IMR-90 (cell line): ENCODE results near the gene OPCML. TPM values are rescaled to one million over a fixed set of nuclear protein-coding genes. Genes with fewer than 3 reads are reported as not detected.

Experiments used
- ATAC-seq: fragments of 200-7000 bp; cut with Tn5 transposase; 2 replicates; pipeline ENCODE4 v1.9.1; 2020; ENCODE audit warnings: low read depth, mild to moderate bottlenecking, moderate library complexity
- BruUV-seq: library from RNA; stranded (reverse); fragments of 400-500 nt; replicated peaks from 2 replicates; lab custom pipeline; 2021; lab: Mats Ljungman, UMichigan
- CTCF ChIA-PET: fragments of 300-600 bp; formaldehyde crosslinking; extraction: SDS; loops from one replicate; lab custom pipeline; 2021; ENCODE audit warnings: antibody characterized with exemption; lab: Yijun Ruan, JAX
- POLR2A ChIA-PET: fragments of 300-600 bp; sonication (Branson Sonifier 250); formaldehyde crosslinking; loops from one replicate; lab custom pipeline; 2022; ENCODE audit warnings: antibody characterized with exemption; ENCODE audit not compliant: unreplicated experiment; lab: Charles Lee
- DNase-seq: peaks from one replicate; pipeline ENCODE4 v3.0.0; 2013
- H2AFZ ChIP-seq: replicated peaks from 2 replicates; pipeline ENCODE3; 2013; ENCODE audit warnings: low read length, mild to moderate bottlenecking; ENCODE audit not compliant: poor library complexity
- H2AK5ac ChIP-seq: 2 replicates; pipeline ENCODE4 v1.6.1; 2013; ENCODE audit warnings: low read depth, low read length, inconsistent platforms
- H2AK9ac ChIP-seq: replicated peaks from 2 replicates; pipeline ENCODE3; 2013; ENCODE audit warnings: mild to moderate bottlenecking, low read depth, low read length, moderate library complexity; ENCODE audit not compliant: poor library complexity
- H2BK120ac ChIP-seq: 2 replicates; pipeline ENCODE4 v1.6.1; 2013; ENCODE audit warnings: low read depth, low read length, inconsistent platforms
- H2BK15ac ChIP-seq: 3 replicates; pipeline ENCODE4 v1.6.1; 2013; ENCODE audit warnings: low read depth, low read length, inconsistent platforms
- H2BK20ac ChIP-seq: 2 replicates; pipeline ENCODE4 v1.6.1; 2013; ENCODE audit warnings: low read depth, mild to moderate bottlenecking, inconsistent platforms, low read length, moderate library complexity
- H2BK5ac ChIP-seq: 2 replicates; pipeline ENCODE4 v1.6.1; 2013; ENCODE audit warnings: mild to moderate bottlenecking, low read depth, low read length, inconsistent platforms; ENCODE audit not compliant: poor library complexity, severe bottlenecking
- H3K14ac ChIP-seq: replicated peaks from 2 replicates; pipeline ENCODE4 v1.6.1; 2013; ENCODE audit warnings: low read depth, low read length, inconsistent platforms
- H3K18ac ChIP-seq: 2 replicates; pipeline ENCODE4 v1.6.1; 2013; ENCODE audit warnings: low read depth, low read length, control low read depth
- H3K23ac ChIP-seq: 2 replicates; pipeline ENCODE4 v1.6.1; 2013; ENCODE audit warnings: low read depth, low read length, inconsistent platforms
- H3K27ac ChIP-seq: 2 replicates; pipeline ENCODE4 v1.5.1; 2013; ENCODE audit warnings: mild to moderate bottlenecking, control low read depth, low read length; ENCODE audit not compliant: insufficient read depth
- H3K27me3 ChIP-seq: 2 replicates; pipeline ENCODE4 v1.6.1; 2013; ENCODE audit warnings: low read length; ENCODE audit not compliant: control insufficient read depth, insufficient read depth
- H3K36me3 ChIP-seq: 2 replicates; pipeline ENCODE4 v1.6.1; 2013; ENCODE audit warnings: low read length, mixed read lengths; ENCODE audit not compliant: control insufficient read depth, insufficient read depth
- H3K4ac ChIP-seq: 2 replicates; pipeline ENCODE4 v1.6.1; 2013; ENCODE audit warnings: low read depth, low read length, inconsistent platforms
- H3K4me1 ChIP-seq: 2 replicates; pipeline ENCODE4 v1.6.1; 2013; ENCODE audit warnings: low read length, mixed read lengths; ENCODE audit not compliant: control insufficient read depth, insufficient read depth
- H3K4me2 ChIP-seq: 2 replicates; pipeline ENCODE4 v1.6.1; 2013; ENCODE audit warnings: low read depth, mild to moderate bottlenecking, control low read depth, low read length, moderate library complexity
- H3K4me3 ChIP-seq: 2 replicates; pipeline ENCODE4 v1.5.1; 2013; ENCODE audit warnings: low read depth, mild to moderate bottlenecking, control low read depth, low read length, moderate library complexity; ENCODE audit not compliant: insufficient read depth
- H3K56ac ChIP-seq: 2 replicates; pipeline ENCODE4 v1.6.1; 2013; ENCODE audit warnings: low read length, inconsistent platforms; ENCODE audit not compliant: insufficient read depth; ENCODE audit errors: extremely low read depth
- H3K79me1 ChIP-seq, 2 experiments: 2 replicates each; pipeline ENCODE4 v1.6.1; 2013; ENCODE audit warnings: low read length in 2 of 2, inconsistent platforms in 1 of 2, low read depth in 1 of 2
- H3K9ac ChIP-seq: 2 replicates; pipeline ENCODE4 v1.6.1; 2013; ENCODE audit warnings: low read depth, low read length, control low read depth
- H3K9me1 ChIP-seq: 2 replicates; pipeline ENCODE4 v1.6.1; 2013; ENCODE audit warnings: low read length, inconsistent platforms; ENCODE audit not compliant: insufficient read depth
- H3K9me3 ChIP-seq: 2 replicates; pipeline ENCODE4 v1.6.1; 2013; ENCODE audit warnings: low read length; ENCODE audit not compliant: control insufficient read depth, insufficient read depth
- H4K20me1 ChIP-seq: 2 replicates; pipeline ENCODE4 v1.6.1; 2013; ENCODE audit warnings: low read length, inconsistent platforms; ENCODE audit not compliant: insufficient read depth
- H4K5ac ChIP-seq: 2 replicates; pipeline ENCODE4 v1.6.1; 2013; ENCODE audit warnings: mild to moderate bottlenecking, low read depth, low read length, control low read depth
- H4K8ac ChIP-seq, 2 experiments: 2 replicates each; pipeline ENCODE4 v1.6.1; 2013; ENCODE audit warnings: low read depth in 2 of 2, low read length in 2 of 2, control low read depth in 1 of 2, inconsistent platforms in 1 of 2
- H4K91ac ChIP-seq: 2 replicates; pipeline ENCODE4 v1.6.1; 2013; ENCODE audit warnings: low read depth, low read length, inconsistent platforms; ENCODE audit not compliant: insufficient read depth
- CHD1 ChIP-seq: IDR thresholded peaks from 2 replicates; pipeline ENCODE4 v1.6.1; 2012; ENCODE audit warnings: low read depth, low read length, improper control_type of control experiment
- MXI1 ChIP-seq: IDR thresholded peaks from 2 replicates; pipeline ENCODE4 v1.6.1; 2012; ENCODE audit warnings: low read depth, mild to moderate bottlenecking, low read length, moderate library complexity, borderline replicate concordance
- NFE2L2 ChIP-seq: fragments of 150-350 bp; IDR thresholded peaks from 2 replicates; pipeline ENCODE4 v1.6.1; 2016; ENCODE audit warnings: low read depth, mild to moderate bottlenecking, low read length
- WGBS, 2 experiments: methylation state at CpG; one replicate each; pipeline versions ENCODE4 v1.1.5 to v1.1.7; 2013; ENCODE audit warnings: missing lambda C conversion rate in 2 of 2; ENCODE audit not compliant: insufficient read length in 1 of 2; ENCODE audit errors: extremely low coverage in 2 of 2; 5-methylcytosine and 5-hydroxymethylcytosine counted together
- dilution Hi-C: fragments of 300-500 bp; cut with HindIII; formaldehyde crosslinking; loops from one replicate; pipeline ENCODE4 v1.14.3; 2018; ENCODE audit warnings: low sequenced_read_pairs; ENCODE audit not compliant: unreplicated experiment
- in situ Hi-C: fragments of 300-500 bp; cut with MboI; formaldehyde crosslinking; loops from 3 replicates; pipeline ENCODE4 v1.14.3; 2019; ENCODE audit warnings: low sequenced_read_pairs, inconsistent platforms, mixed read lengths
- intact Hi-C: fragments of 100-400 bp; cut with micrococcal nuclease; formaldehyde crosslinking; loops from 2 replicates; pipeline ENCODE4 v1.10.0; 2022
- polyA plus RNA-seq, 3 experiments: library from polyadenylated mRNA; depleted of rRNA; stranded (reverse); fragments of >200 nt; gene quantifications; 2 replicates each; pipeline ENCODE4 v1.2.3, GENCODE V29; 2012; ENCODE audit warnings: low replicate concordance in 1 of 3
- total RNA-seq: library from RNA; depleted of rRNA; stranded (reverse); fragments of >200 nt; gene quantifications from 2 replicates; pipeline ENCODE4 v1.2.3, GENCODE V29; 2012
- TF ChIP-seq, protein P1 (sequence below): fragments of 150-350 bp; IDR thresholded peaks from 2 replicates; pipeline ENCODE4 v1.6.1; 2016; ENCODE audit warnings: low read depth, mild to moderate bottlenecking, low read length, moderate library complexity, borderline replicate concordance

The OPCML gene
- total and polyA plus RNA-seq, 2 of the 4 experiments (the other 2 are of a cell fraction), result under 0.01 to 2.6 TPM

DNA sequence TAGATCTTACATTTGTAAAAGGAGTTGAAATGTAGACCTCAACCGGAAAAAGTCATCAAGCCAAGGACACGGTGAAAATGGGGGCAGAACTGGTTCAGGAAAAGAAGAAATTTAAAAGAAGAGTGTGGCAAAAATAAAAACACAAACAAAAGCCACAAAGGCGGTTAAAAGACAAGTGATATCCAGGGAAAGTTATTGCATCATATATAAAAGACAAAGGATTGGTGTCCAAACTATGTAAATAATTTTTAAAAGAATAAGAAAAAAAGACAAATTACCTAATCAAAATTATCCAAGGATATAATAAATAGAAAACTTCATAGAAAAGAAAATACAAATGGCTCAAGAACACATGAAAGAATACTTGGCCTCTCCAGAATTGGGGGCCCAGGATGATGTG lies 45.1 kb upstream of the OPCML start:
- no peaks in the 10 kb centered on the region for H3K36me3 ChIP-seq
- no peaks in the 10 kb centered on the region for H3K4me1 ChIP-seq
- no peak overlapping the region for H4K8ac ChIP-seq
- H2AK5ac ChIP-seq, result no peak overlapping the region
- intact Hi-C loops (no loop called here), dilution Hi-C loops (no loop called here), in situ Hi-C loops (no loop called here)
- no peak overlapping the region for H4K91ac ChIP-seq
- H3K9ac ChIP-seq, result no peak overlapping the region
- ATAC-seq (no peak), DNase-seq (no peak)
- CTCF ChIA-PET, result no interaction called here
- H3K27me3 ChIP-seq, result no peaks in the 10 kb centered on the region
- H2AK9ac ChIP-seq, result no peak overlapping the region
- no CpG with 5 or more reads among the region's 3 CpGs for WGBS, 2 experiments
- peaks cover 39% of the 10 kb centered on the region for H3K9me3 ChIP-seq
- H3K27ac ChIP-seq, result no peak overlapping the region
- H3K23ac ChIP-seq, result no peak overlapping the region
- H2BK120ac ChIP-seq, result no peak overlapping the region
- no peaks in the 10 kb centered on the region for H3K79me1 ChIP-seq
- H2BK20ac ChIP-seq, result no peak overlapping the region
- no TSS peak for BruUV-seq
- no peak overlapping the region for H3K4me3 ChIP-seq
- H4K20me1 ChIP-seq, result no peaks in the 10 kb centered on the region
- no peak overlapping the region for H3K14ac ChIP-seq
- TF ChIP-seq, protein P1, sequence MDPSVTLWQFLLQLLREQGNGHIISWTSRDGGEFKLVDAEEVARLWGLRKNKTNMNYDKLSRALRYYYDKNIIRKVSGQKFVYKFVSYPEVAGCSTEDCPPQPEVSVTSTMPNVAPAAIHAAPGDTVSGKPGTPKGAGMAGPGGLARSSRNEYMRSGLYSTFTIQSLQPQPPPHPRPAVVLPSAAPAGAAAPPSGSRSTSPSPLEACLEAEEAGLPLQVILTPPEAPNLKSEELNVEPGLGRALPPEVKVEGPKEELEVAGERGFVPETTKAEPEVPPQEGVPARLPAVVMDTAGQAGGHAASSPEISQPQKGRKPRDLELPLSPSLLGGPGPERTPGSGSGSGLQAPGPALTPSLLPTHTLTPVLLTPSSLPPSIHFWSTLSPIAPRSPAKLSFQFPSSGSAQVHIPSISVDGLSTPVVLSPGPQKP, result no peak
- TF ChIP-seq CHD1, result no peak
- no peak for TF ChIP-seq MXI1
- no peak for TF ChIP-seq NFE2L2
- no peak overlapping the region for H3K4ac ChIP-seq
- H4K5ac ChIP-seq, result no peak overlapping the region
- no peaks in the 10 kb centered on the region for H3K9me1 ChIP-seq
- no peak overlapping the region for H2BK15ac ChIP-seq
- H2BK5ac ChIP-seq, result no peak overlapping the region
- no peak overlapping the region for H3K18ac ChIP-seq
- no peak overlapping the region for H2AFZ ChIP-seq
- POLR2A ChIA-PET, result no interaction called here
- no peak overlapping the region for H3K56ac ChIP-seq
- no peak overlapping the region for H3K4me2 ChIP-seq
